Erythroblast (primary cell): Measurements from ENCODE around the gene GOLGB1.

Source experiments
- GATA1 ChIP-seq: IDR thresholded peaks from 2 replicates; pipeline ENCODE4 v1.6.1; 2011; ENCODE audit warnings: low read depth, mild to moderate bottlenecking, control low read depth, low read length, moderate library complexity
- POLR2A ChIP-seq: IDR thresholded peaks from 2 replicates; pipeline ENCODE4 v1.6.1; 2011; ENCODE audit warnings: mild to moderate bottlenecking, low read length

DNA sequence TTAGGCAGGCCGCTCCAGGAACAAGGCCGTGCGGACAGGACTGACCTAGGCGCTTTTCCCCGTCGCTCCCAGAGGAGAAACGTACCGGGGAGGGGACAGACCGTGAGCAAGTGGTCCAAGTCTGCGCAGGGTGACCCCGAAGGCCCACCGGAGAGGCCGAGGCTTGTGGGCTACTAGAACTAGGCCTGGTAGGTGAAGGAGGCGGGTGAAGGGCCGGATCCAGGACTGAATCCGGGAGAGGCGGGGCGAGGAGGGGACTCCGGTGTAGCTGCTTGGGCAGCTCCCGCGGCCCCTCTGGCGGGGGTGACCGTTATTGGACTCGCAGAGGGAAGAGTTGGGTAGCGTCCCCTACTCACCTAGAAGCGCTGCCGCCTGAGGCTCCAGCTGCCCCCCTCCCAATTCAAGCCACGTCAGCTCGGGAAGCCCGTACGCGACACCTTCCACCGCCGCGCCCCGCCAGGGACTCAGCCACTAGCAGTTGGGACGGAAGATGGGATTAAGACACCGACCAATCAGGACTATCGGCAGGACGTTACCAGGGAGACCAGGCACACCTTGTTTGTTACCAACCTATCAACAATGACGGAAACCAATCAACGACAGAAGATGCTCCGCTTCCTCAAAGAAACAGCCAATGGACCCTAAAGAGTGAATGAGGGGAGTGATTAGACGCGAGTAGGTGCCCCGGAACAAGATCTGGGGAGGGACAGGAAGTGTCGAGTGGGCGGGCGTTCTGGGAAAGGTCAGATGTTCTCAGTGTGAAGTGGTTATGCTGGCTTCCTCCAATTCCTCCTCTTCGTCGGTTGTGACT, at the start of gene GOLGB1:
- TF ChIP-seq POLR2A (peak; percentile 99), GATA1 (no peak)
